ENCODE measurements around the gene GABRR3.

Gene GABRR3

GRCh38 chr3:98039322-98040024 lies 4.4 kb upstream of the GABRR3 start:
- H3K27ac ChIP-seq = no peak overlapping the region
- H3K9me3 ChIP-seq = no peaks in the 10 kb centered on the region
- no peaks in the 10 kb centered on the region for H3K36me3 ChIP-seq
- peaks cover 27% of the 10 kb centered on the region for H3K27me3 ChIP-seq
- no peak overlapping the region for H3K4me3 ChIP-seq (ENCODE audit: low read depth in 1 of 2, low read length in 1 of 2)
- peak; percentile 74 for TF ChIP-seq CTCF (IDR thresholded peaks at IDR 0.05)
- H3K4me1 ChIP-seq (ENCODE audit: control insufficient read depth in 1 of 2, insufficient read depth in 1 of 2, low read depth in 1 of 2, low read length in 1 of 2) = peaks cover 0 to 5% of the 10 kb centered on the region in 2 experiments

- H3K27ac ChIP-seq = no peak overlapping the region
- H3K4me3 ChIP-seq (ENCODE audit: low read depth in 1 of 2, low read length in 1 of 2) = no peak overlapping the region
Measured at GRCh38 chr3:98038876-98039275, 3.8 kb upstream of the GABRR3 start.

GRCh38 chr3:98038286-98038685 lies 3.2 kb upstream of the GABRR3 start:
- Histone ChIP-seq H3K27me3 (peaks cover 35% of the 10 kb centered on the region), H3K27ac (no peak overlapping the region), H3K4me1 (ENCODE audit: control insufficient read depth in 1 of 2, insufficient read depth in 1 of 2, low read depth in 1 of 2, low read length in 1 of 2) (peaks cover 0 to 5% of the 10 kb centered on the region in 2 experiments), H3K4me3 (ENCODE audit: low read depth in 1 of 2, low read length in 1 of 2) (no peak overlapping the region), H3K36me3 (no peaks in the 10 kb centered on the region), H3K9me3 (no peaks in the 10 kb centered on the region)
- no peak for TF ChIP-seq CTCF (IDR thresholded peaks at IDR 0.05)

More at GRCh38 chr3:98038876-98039275, 3.8 kb upstream of the GABRR3 start:
- Histone ChIP-seq H3K4me1 (ENCODE audit: control insufficient read depth in 1 of 2, insufficient read depth in 1 of 2, low read depth in 1 of 2, low read length in 1 of 2) (peaks cover 0 to 5% of the 10 kb centered on the region in 2 experiments), H3K36me3 (no peaks in the 10 kb centered on the region), H3K27me3 (peaks cover 33% of the 10 kb centered on the region), H3K9me3 (no peaks in the 10 kb centered on the region)
- TF ChIP-seq CTCF (IDR thresholded peaks at IDR 0.05) = no peak

- H3K27me3 ChIP-seq = peaks cover 35% of the 10 kb centered on the region
- H3K4me1 ChIP-seq (ENCODE audit: control insufficient read depth in 1 of 2, insufficient read depth in 1 of 2, low read depth in 1 of 2, low read length in 1 of 2) = peaks cover 0 to 5% of the 10 kb centered on the region in 2 experiments
- H3K4me3 ChIP-seq (ENCODE audit: low read depth in 1 of 2, low read length in 1 of 2) = no peak overlapping the region
- TF ChIP-seq CTCF (IDR thresholded peaks at IDR 0.05) = no peak
- H3K9me3 ChIP-seq = no peaks in the 10 kb centered on the region
- H3K27ac ChIP-seq = no peak overlapping the region
- H3K36me3 ChIP-seq = no peaks in the 10 kb centered on the region
Measured at GRCh38 chr3:98034486-98034885, 629 bp downstream of the GABRR3 start.

GRCh38 chr3:98034036-98034435 lies 1.1 kb downstream of the GABRR3 start:
- Histone ChIP-seq H3K4me1 (ENCODE audit: control insufficient read depth in 1 of 2, insufficient read depth in 1 of 2, low read depth in 1 of 2, low read length in 1 of 2) (peaks cover 4 to 5% of the 10 kb centered on the region in 2 experiments), H3K27me3 (peaks cover 35% of the 10 kb centered on the region), H3K27ac (no peak overlapping the region), H3K36me3 (no peaks in the 10 kb centered on the region), H3K9me3 (no peaks in the 10 kb centered on the region), H3K4me3 (ENCODE audit: low read depth in 1 of 2, low read length in 1 of 2) (no peak overlapping the region)
- TF ChIP-seq CTCF (IDR thresholded peaks at IDR 0.05) = no peak

All from neutrophil (primary cell).